Activated B cell treated with CpG ODN at 0.5 μM for 24 hours (primary cell): ENCODE results near the gene WDPCP. TPM values are rescaled to one million over a fixed set of nuclear protein-coding genes. Genes with fewer than 3 reads are reported as not detected.

Experiments
- ATAC-seq: fragments of 200-7000 bp; cut with Tn5 transposase; one replicate; pipeline ENCODE4 v1.10.0; 2021; ENCODE audit warnings: low read depth, mild to moderate bottlenecking, moderate library complexity
- CTCF ChIA-PET: fragments of 350-600 bp; sonication (Branson Sonifier 250); formaldehyde crosslinking; loops from one replicate; lab custom pipeline; 2021; ENCODE audit warnings: antibody characterized with exemption; lab: Charles Lee
- POLR2A ChIA-PET: fragments of 350-600 bp; sonication (Branson Sonifier 250); formaldehyde crosslinking; loops from one replicate; lab custom pipeline; 2021; ENCODE audit warnings: antibody characterized with exemption; lab: Charles Lee
- DNase-seq: peaks from one replicate; pipeline ENCODE4 v3.0.0; 2022
- H3K27ac Mint-ChIP-seq: one replicate; pipeline ENCODE4 v1.8.0; 2020; ENCODE audit warnings: mixed read lengths
- H3K27me3 Mint-ChIP-seq: one replicate; pipeline ENCODE4 v1.8.0; 2021; ENCODE audit warnings: mixed read lengths
- H3K36me3 Mint-ChIP-seq: one replicate; pipeline ENCODE4 v1.8.0; 2021; ENCODE audit warnings: low read depth, mixed read lengths
- H3K4me1 Mint-ChIP-seq: one replicate; pipeline ENCODE4 v1.8.0; 2021; ENCODE audit warnings: mixed read lengths
- H3K4me3 Mint-ChIP-seq: one replicate; pipeline ENCODE4 v1.8.0; 2020; ENCODE audit warnings: mild to moderate bottlenecking, mixed read lengths
- H3K9me3 Mint-ChIP-seq: one replicate; pipeline ENCODE4 v1.8.0; 2020; ENCODE audit warnings: mixed read lengths
- CTCF ChIP-seq: fragments of 200-600 bp; IDR thresholded peaks from one replicate; pipeline ENCODE4 v1.8.0; 2022; ENCODE audit warnings: antibody characterized with exemption, mild to moderate bottlenecking
- intact Hi-C: fragments of 100-400 bp; cut with micrococcal nuclease; formaldehyde crosslinking; loops from one replicate; pipeline ENCODE4 v1.15.1; 2024
- total RNA-seq: library from RNA; stranded (reverse); gene quantifications from 2 replicates; pipeline ENCODE4 v1.2.3, GENCODE V29; 2022

WDPCP gene
- total RNA-seq, 1 donor from 2014 or later = 12.9 TPM

GRCh38 chr2:63272560-63272959 lies 315.7 kb downstream of the WDPCP start:
- peaks cover 44% of the 10 kb centered on the region for H3K9me3 Mint-ChIP-seq
- ChIA-PET CTCF (no interaction called here), POLR2A (no interaction called here)
- H3K27me3 Mint-ChIP-seq = no peaks in the 10 kb centered on the region
- H3K36me3 Mint-ChIP-seq = peaks cover 21% of the 10 kb centered on the region
- no peak for DNase-seq
- TF ChIP-seq CTCF = no peak
- H3K4me3 Mint-ChIP-seq = no peak overlapping the region
- ATAC-seq = no peak
- H3K4me1 Mint-ChIP-seq = no peaks in the 10 kb centered on the region
- no peak overlapping the region for H3K27ac Mint-ChIP-seq
- intact Hi-C loops = no loop called here

GRCh38 chr2:63270717-63271116 lies 317.6 kb downstream of the WDPCP start:
- peaks cover 35% of the 10 kb centered on the region for H3K9me3 Mint-ChIP-seq
- CTCF ChIA-PET = no interaction called here
- no peak for TF ChIP-seq CTCF
- no peaks in the 10 kb centered on the region for H3K27me3 Mint-ChIP-seq
- H3K4me1 Mint-ChIP-seq = no peaks in the 10 kb centered on the region
- no peak for DNase-seq
- peaks cover 16% of the 10 kb centered on the region for H3K36me3 Mint-ChIP-seq
- no peak overlapping the region for H3K27ac Mint-ChIP-seq
- intact Hi-C loops = no loop called here
- POLR2A ChIA-PET = no interaction called here
- no peak overlapping the region for H3K4me3 Mint-ChIP-seq
- no peak for ATAC-seq

GRCh38 chr2:63268946-63269345 lies 319.3 kb downstream of the WDPCP start:
- TF ChIP-seq CTCF = no peak
- Mint-ChIP-seq H3K4me3 (no peak overlapping the region), H3K4me1 (no peaks in the 10 kb centered on the region), H3K36me3 (peaks cover 7% of the 10 kb centered on the region), H3K27me3 (no peaks in the 10 kb centered on the region), H3K27ac (no peak overlapping the region), H3K9me3 (peaks cover 21% of the 10 kb centered on the region)
- ATAC-seq = no peak
- DNase-seq = no peak
- ChIA-PET CTCF (no interaction called here), POLR2A (no interaction called here)
- intact Hi-C loops = no loop called here

- H3K27me3 Mint-ChIP-seq = no peaks in the 10 kb centered on the region
- POLR2A ChIA-PET = no interaction called here
- CTCF ChIA-PET = no interaction called here
Measured at GRCh38 chr2:63261137-63261621, 327.1 kb downstream of the WDPCP start.

GRCh38 chr2:63257473-63257872 lies 330.8 kb downstream of the WDPCP start:
- H3K27me3 Mint-ChIP-seq = no peaks in the 10 kb centered on the region
- POLR2A ChIA-PET = no interaction called here
- intact Hi-C loops = no loop called here
- CTCF ChIA-PET = no interaction called here
- DNase-seq (no peak), ATAC-seq (no peak)
- no peak overlapping the region for H3K4me3 Mint-ChIP-seq
- H3K36me3 Mint-ChIP-seq = peaks cover 3% of the 10 kb centered on the region
- H3K9me3 Mint-ChIP-seq = peaks cover 10% of the 10 kb centered on the region
- no peaks in the 10 kb centered on the region for H3K4me1 Mint-ChIP-seq
- no peak overlapping the region for H3K27ac Mint-ChIP-seq
- TF ChIP-seq CTCF = no peak

More at GRCh38 chr2:63261137-63261621, 327.1 kb downstream of the WDPCP start:
- H3K36me3 Mint-ChIP-seq = no peaks in the 10 kb centered on the region
- TF ChIP-seq CTCF = no peak
- H3K4me1 Mint-ChIP-seq = no peaks in the 10 kb centered on the region
- H3K4me3 Mint-ChIP-seq = no peak overlapping the region
- intact Hi-C loops = no loop called here
- H3K9me3 Mint-ChIP-seq = no peaks in the 10 kb centered on the region
- DNase-seq (no peak), ATAC-seq (no peak)
- H3K27ac Mint-ChIP-seq = no peak overlapping the region
